DMS79 (cell line): ENCODE results near the gene DOCK9.
A peak's percentile ranks its signal among the peaks of the same experiment; 100 is the strongest.
"Not testable (repeated sequence)": the region's sequence is repeated elsewhere in the genome, so short reads cannot be mapped to it uniquely, and the experiment has no call there.

ENCODE experiments used
- DNase-seq: peaks from one replicate; lab custom pipeline; 2025; lab: John Stamatoyannopoulos, UW

Gene DOCK9

DNA sequence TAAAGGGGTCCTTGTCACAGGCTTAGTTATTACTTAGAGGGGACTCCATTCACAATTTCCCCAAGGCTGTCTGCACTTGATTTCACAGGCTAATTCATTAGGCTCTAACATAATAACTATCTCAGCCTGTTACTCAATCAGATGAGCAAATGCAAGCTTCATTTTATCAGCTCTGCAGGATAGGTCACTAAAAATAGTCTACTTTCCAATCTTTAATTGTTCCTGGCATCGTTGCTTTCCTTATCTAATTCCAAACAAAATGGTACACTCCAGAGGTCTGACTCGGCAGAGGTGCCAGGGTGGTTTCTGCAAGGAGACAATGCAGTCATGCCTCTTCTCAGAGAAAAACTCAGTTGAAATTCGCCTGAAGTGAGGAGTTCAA, 155.6 kb downstream of the DOCK9 start:
- no peak for DNase-seq

DNA sequence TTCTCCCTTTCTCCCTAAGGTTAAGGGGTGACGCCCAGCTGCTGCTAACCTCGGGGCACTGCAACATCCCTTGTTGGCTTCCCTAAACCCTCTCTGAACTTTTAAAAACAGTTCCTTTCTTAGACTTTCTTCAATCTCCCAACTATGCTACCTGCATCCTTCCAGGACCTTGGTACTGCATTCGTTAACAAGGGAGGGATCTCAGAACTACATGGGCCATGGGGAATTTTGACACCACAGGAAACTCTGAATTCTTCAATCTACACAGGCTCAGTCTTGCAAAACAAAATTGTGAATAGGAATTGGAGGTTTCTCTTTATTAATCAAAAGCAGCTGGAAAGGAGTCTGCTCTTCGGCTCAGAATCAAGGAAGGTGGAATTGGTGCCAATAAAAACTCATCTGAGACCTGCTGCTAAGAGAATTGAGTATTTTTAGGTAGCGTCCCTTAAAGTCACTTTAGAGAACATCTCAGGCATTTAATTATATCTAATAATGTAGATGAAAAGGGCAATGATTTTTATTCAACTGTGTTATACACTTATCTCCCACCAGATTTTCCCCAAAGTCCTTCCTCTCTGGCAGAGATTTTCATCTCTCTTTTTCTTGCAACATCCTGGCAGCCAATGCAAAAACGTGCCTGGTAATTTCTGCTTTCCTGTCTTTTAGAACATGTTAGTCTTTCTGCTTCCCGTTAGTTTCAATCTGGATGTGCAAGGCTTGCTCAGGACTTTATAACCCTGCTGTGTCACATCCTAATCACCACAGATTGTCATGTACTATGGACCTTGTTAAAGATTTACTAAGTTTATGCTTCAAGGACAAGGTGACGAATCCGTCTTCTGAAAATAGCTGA, 156.3 kb downstream of the DOCK9 start:
- no peak for DNase-seq

DNA sequence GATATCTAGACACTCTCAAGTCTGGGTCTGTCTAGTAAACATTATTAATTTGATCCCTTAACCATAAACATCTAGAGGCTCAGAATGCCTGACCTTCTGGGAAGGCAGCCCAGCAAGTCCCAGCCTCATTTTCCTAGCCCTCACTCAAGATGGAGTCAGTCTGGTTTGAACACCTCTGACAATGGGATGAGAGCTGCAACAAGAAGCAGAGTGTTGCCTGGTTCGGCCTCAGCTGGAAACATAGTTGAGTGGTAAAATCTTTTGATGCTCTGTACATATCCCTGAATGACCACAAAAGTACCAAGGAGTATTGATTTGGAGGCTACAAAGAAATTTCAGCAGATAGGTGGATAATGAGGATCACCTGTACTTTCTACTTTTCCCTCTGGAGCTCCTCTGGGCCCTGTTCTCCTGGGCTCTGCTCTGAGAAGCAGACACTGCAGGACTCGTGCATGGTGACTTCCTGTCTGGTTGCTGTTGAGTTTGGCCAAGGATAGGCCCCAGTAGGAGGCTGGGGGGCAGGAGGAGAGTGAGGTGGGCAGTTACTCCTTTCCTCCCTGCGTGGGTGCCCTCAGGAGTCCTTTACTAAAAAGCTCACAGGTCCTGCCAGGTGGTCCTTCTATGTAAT, 157.0 kb downstream of the DOCK9 start:
- DNase-seq: no peak

DNA sequence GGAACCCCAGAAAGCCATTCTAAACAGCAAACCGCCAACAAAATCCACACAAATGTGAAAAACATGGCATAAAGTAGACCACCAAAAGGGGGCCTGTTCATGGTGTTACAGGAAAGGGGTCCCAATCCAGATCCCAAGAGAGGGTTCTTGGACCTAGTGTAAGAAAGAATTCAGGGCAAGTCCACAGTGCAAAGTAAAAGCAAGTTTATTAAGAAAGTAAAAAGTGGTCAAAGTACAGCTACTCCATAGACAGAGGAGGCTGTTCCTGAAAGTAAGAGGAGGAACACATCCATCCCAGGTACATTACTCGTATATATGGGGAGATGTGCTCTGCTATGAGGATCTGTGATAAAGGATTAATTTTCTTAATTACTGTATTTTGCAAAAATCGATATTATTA, 157.6 kb downstream of the DOCK9 start:
- DNase-seq: no peak

DNA sequence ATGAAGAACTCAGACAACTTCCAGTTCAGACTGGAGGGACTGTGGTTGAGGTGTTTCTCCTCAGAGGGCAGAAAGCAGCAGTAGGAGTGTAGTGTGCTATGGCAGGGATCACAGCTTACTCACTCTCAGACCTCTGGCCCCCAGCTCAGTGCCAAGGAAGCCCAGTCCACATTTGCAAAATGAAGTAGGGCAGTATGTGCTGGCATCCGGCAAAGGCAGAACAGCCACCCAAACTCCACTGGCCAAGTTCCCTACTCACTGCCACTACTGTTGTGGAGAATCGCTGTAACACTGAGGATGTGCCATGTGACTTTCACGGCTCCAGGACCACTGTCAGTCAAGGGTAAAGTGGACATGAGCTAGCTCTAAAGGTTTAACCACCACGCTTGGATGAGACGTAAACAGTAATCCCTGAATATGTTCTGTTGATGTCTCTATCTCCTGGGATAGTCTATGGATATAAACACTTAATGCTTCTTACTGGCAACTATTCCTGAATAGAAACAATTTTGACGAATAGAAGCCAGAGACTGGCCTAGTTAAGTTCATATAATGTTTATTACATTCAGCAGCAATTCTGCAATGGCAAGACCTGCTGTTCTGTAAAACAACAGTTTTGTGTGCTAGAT, 158.4 kb downstream of the DOCK9 start:
- no peak for DNase-seq

DNA sequence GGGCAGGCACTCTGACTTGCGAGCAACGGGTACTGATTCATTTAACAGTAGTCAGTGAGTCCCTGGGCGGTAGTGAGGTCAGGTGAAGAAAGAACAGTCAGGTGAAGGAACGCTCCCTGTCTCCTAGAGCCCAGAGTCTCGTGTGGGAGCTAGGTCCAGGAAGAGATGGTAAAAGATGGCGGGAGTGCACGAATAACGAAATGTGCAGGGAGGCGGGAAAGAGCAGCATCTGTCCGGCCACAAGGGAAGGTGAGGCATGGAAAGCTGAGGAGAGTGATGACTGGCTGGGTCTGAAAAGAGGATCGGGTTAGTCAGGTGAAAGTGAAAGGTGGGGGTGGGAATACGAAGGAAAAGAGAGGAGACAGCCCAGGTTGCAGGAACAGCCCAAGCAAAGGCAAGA, 161.5 kb downstream of the DOCK9 start:
- DNase-seq: no peak

DNA sequence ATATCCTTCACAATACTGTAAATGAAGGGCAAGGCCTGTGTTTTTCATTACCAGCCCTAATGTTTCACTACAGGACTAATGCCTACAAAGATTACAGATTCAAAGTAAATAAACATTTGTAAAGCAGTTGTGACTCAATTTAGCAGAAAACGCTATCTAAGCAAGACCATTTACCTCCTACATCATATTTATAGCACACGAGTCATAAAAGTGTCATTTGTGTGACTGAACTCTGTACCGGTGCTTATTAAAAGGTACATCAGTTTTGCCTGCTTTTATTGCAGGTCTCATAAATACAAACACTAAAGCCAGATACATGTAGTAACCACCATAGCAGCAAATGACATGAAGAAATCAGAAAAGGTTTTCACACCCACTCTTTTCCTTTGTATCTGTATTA, 163.9 kb downstream of the DOCK9 start:
- DNase-seq: no peak

DNA sequence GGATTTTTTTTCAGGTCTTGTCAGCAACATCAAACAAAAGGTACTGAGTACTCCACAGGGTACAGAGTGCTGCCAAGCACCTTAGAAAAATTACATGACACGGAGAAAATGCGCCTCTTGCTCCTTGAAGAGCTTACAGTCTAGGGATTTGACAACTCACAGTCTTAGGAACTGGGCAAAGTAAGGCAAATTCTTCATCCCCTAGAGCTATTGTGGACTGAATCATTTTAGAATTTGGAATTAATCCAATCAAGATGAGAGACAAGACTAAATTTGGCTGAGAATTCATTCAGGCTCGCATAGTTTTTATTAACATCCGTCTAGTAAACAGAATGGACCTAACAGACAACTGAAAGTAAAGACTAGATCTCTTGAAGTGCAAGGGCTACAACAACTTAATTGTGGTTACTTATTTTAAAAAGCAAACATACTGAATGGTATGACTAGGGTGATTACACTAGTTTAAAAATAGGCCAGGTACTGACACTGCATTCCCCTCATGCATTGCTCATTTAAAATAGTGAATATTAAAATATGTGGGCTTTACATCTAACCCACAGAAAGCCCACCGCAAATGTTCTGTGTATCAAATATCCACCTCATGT, 165.6 kb downstream of the DOCK9 start:
- DNase-seq: not testable (repeated sequence)

DNA sequence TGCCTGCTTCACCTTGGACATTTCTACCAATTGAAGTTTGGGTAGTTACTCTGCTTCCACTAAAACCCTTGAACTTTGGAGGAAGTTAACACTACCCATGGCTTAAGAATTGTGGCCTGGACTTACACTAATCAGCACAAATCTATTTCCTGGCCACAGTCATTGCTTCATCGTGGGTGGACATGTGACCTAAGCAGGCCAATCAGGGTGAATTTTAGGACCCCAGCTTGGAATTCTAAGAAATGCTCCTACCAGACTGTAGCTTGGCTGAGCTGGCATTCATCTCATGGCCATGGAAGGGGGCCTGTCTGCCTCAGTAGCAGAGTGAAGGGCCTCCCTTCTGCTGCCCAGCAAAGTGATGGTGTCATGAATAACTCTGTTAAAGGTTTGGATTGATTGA, 167.1 kb downstream of the DOCK9 start:
- DNase-seq: no peak

DNA sequence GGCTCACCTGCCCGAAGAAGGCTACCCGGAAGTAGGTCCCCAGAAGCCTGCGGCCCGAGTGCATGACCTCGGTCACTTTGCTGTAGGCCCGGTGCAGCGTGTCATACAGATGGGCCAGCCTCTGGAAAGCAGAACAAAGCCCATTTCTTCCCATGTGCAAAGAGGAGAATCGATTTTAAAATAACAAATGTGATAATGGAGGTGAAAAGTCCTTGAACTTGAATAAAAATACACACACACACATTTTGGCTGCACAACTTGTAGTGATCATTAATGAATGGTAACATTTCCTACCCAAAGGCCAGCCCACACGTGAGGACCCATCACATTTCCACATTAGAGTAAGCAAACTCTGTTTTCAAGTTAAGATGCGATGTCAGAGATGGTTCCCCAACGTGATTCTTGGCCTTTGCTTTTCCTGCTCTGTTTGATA, 168.5 kb downstream of the DOCK9 start:
- no peak for DNase-seq

DNA sequence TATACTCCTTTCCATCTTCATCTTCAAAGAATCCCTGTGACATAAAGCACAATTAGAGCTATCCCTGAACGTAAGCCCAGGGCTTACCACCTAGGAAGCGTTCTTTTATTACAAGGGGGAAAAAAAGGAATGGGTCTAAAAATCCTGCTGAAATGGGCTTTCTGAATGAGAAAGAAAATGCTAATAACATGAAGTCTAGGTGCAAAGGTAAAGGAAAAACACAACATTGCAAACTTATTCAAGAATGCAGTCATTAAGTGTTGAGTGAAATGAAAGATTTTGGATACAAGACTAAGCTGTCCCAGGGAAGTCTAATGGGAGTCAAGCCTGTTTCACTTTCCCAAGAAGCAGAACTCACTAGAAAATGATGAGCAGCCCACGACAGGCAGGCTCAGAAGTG, 170.1 kb downstream of the DOCK9 start:
- no peak for DNase-seq

DNA sequence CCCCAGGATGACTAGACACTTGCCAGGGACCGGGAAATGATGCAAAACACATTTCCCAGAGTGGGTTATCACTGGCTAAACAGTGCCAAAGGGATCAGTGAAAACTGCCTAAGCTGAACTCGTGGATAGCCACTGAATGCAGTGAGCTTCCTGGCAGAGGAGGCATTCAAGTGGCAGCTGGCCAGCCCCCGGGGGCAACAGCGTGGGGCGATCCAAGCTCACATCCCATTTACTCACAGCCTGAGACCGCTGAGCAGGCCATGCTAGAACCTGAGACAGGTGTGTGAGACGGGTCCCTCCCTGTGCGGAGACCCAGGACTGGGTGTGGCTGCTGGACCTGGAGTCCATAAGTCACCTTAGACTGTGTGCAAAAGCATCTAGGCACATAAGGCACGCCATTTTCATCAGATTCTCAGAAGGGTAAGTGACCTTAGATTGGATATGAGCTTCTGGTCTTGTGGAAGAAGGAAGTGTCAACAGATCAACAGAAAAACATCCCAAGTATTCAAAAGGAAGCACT, 173.5 kb downstream of the DOCK9 start:
- no peak for DNase-seq

DNA sequence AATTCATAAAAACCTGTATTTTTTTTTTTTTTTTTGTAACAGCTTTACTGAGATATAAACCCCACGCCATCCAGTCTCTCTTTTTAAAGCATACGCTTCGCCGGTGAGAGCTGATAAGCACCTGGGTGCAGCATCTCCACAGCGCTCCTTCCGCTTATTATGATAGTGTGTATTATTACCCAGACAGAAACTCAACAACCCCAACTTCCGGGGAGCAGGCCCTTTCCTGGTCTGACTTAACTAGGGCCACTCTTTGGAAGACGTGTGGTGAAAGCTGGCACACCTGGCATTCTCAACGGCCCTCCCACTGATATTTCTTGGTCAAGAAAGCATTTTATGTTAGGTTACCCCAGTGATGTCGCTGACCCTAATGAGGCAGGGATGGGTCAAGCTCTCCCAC, 173.9 kb downstream of the DOCK9 start:
- DNase-seq: no peak

DNA sequence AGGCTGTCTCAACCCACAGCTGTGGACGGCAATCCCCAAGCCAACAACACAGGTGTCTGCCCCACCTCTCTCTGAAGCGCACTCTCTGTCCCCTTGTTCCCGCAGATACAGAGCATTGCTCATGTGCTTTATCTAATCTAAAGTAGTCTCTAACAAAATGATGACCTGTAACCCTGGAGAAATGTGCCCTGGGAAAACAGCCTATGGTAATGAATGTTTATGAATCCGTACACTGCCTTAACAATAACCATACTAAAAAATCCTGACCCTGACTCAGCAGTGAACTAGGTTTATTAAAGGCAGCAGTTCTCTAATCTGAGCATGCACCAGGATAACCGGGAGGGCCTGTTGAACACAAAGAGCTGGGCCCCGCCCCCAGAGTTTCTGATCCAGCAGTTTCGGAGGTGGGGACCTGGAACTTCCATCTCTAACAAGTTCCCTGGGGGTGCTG, 174.7 kb downstream of the DOCK9 start:
- no peak for DNase-seq

DNA sequence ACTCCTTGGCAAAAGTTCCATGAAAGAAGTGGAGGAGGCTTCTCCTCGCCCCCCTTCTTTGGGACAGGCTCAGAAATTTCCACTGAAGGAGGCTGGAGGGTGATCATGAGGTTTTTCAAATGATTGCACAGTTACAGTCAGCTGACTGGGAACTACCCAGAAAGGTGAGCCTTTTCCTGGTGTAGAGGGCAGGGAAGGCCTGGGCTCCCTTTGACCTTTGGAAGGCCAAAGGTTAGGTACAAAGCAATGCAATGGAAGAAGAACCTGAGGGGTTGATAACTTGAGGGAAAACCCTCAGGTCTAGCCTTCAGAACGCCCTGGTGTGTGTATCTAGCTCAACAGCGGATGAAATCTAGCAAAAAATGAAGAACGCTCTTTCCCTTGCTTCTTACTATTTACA, 175.3 kb downstream of the DOCK9 start:
- DNase-seq: no peak

DNA sequence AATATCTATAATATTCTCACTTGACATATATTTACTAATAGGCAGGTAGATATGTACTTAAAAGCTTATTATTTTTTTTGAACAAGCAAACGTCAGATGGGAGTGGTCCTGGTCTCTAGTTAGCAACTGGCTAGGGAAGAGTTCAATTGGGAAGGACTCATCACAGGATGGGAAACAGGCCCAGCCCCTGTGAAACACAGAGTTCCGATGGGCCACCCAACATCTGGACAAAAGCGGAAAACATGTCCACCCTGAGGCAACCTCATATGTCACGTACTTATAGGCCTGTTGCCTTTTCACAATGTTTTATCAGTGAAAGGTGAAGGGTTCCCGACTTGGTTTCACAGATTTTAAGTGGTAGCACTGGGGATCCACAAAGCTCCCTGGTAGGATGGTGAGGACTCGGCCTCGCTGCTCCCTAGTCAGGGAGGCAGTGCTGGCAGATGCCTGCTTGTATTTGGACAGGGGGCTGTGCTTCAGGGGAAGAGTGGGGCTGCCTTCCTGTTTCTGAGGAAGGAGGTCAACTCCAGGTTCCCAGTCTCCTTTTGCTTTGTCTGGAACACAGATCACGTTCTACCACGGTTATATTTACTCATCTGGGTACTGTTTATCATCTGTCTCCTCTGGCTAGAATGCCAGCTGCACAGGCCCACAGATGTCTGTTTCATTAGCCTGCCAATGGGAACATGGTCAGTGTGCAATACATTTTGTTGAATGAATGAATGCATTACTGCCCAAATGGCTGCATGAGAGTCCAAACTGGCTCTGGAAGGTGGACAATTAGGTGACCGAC, 176.0 kb downstream of the DOCK9 start:
- no peak for DNase-seq

DNA sequence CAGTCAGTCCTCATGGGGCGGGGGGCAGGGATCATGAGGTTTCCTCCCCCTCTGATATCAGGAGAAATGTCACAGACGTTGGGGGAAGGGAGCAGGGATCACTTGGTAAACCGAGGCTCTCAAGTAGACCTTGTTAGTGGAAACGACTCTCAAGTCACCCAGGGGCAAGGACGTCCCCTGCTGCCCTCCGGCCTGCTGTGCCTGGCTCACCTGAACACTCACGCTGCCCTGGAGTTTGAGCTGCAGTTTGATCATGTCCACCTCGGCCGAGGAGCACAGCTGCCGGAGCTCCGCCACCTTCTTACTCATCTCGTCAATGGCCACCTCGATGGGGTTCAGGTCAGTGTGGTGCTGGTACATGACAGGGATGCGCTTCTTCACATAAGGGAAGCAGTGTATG, 177.8 kb downstream of the DOCK9 start:
- DNase-seq: no peak

DNA sequence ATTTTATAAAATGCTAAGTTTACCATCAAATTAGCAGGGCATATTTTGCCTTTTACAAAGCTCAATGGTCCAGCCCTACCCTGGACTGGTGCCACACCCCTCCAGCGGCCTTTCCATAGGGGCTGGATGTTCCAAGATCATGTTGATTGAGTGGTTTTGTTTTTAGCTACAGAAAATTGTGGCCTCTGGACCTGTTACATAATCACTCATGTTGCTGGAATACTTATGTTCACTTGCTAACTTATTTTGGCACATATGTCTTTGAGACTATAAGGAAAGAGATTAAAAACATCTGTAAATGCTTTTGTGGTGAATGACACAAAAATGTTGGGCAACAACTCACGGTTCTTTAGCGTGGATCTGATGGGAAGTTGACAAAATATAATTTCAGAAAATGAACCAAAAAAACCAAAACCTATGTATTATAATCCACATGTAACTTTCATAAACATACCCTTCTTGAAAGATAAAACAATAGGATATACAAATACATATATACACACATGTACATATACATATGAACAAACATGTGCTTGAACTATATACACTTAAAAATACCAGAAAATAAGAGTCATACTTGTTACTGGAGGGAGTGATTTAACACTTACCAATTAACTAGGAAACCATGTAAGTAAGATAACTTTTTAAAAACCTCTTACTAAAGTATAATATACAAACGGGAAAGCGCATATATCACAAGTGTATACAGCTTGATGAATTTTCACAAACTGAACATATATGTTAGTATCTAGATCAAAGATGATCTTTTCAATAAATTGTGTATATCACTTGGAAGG, 178.8 kb downstream of the DOCK9 start:
- DNase-seq: no peak

DNA sequence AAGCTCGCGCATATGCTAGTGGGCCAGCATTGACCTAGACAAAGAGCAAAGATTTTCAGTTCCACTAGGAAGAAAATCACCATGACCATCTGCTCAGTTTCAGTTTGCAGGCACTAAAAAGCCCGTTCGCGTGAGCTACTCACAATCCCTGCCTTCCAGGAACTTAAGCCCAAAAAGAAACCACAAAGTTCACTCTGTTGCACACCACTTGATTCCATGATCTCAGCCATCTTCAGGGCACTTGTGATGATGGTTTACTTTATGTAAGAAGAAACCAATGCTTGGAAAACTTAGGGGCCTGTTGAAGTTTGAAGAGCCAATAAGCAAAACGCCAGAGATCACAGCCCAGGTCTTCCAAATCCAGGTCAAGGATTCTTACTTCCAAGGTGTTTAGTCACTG, 180.4 kb downstream of the DOCK9 start:
- DNase-seq: peak; percentile 96

DNA sequence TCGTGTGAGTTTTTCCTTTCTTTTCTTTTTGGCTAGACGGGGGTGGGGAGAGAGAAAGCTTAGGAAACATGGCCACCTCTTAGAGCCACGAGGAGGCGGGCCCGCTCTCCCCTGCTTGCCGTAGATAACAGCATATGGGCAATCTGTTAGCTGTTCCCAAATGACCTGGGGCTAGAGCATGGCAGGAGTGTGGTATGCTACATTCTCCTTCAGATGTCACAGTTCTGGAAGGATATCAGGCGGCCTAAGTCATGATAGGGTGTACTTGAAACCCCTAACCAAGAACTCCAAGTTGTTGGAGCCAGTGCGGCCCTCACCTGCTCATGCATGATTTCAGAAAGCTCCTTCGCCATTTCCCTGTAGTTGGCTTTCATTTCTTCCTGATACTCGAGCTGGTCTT, 181.1 kb downstream of the DOCK9 start:
- peak; percentile 68 for DNase-seq

DNA sequence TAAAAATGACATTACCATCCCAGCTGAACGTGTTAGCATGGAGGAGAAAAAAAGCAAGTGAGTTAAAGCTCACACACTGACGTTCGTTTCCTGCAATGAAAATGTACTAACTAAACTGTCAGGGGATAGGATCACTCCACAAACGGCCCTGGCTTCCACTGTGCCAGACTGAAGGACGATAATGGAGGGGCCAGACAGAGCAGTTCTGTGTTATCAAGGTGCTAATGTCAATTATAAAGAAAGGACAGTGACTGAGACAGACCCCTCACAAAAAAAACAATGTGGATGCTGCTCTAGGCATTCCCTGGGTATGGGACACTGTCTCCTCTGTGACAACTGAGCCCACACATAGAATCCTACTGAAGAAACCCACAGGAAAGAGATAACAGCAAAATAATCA, 181.7 kb downstream of the DOCK9 start:
- DNase-seq: no peak
